K562 (cell line): ENCODE data around the gene CCDC97. TPM values are rescaled to one million over a fixed set of nuclear protein-coding genes. Genes with fewer than 3 reads are reported as not detected.

Experiments used
- ATAC-seq: fragments of 200-7000 bp; cut with Tn5 transposase; 3 replicates; pipeline ENCODE4 v1.9.1; 2020; ENCODE audit warnings: moderate library complexity
- BruUV-seq: library from RNA; stranded (reverse); fragments of 400-500 nt; replicated peaks from 2 replicates; lab custom pipeline; 2021; lab: Mats Ljungman, UMichigan
- CTCF ChIA-PET: fragments of 300-600 bp; formaldehyde crosslinking; extraction: SDS; loops from one replicate; lab custom pipeline; 2021; ENCODE audit warnings: low intra/inter-chr PET ratio; lab: Yijun Ruan, JAX
- POLR2A ChIA-PET: fragments of 300-600, 350-650 bp; sonication (Branson Sonifier 250); formaldehyde crosslinking; extraction: SDS; loops from one replicate; lab custom pipeline; 2021; ENCODE audit warnings: antibody characterized with exemption, inconsistent platforms; lab: Yijun Ruan, JAX
- DNase-seq, 4 experiments: peaks; one replicate each; pipeline versions ENCODE4 v3.0.0 to v3.0.0-alpha.2; 2011 to 2018; ENCODE audit warnings: low spot score in 3 of 4, mixed read lengths in 3 of 4; ENCODE audit errors: extremely low read depth in 1 of 4
- FAIRE-seq: peaks from 2 replicates; lab custom pipeline; 2011; peaks lifted over from hg19 to GRCh38; lab: Jason Lieb, UNC
- H2AFZ ChIP-seq: 2 replicates; pipeline ENCODE4 v1.6.0; 2011; ENCODE audit warnings: low read depth, low read length, control low read depth, inconsistent platforms
- H3K27ac ChIP-seq: fragments of 200-600 bp; 3 replicates; pipeline ENCODE4 v1.8.0; 2011; ENCODE audit warnings: low read depth, mild to moderate bottlenecking, control low read depth, inconsistent platforms, low read length, moderate library complexity, mixed read lengths; ENCODE audit errors: extremely low read depth
- H3K27me3 ChIP-seq, 2 experiments: fragments of 300-600 bp in 1 of 2; 2 replicates in 1 of 2; 3 replicates in 1 of 2; pipeline versions ENCODE4 v1.6.0 to v1.8.0; 2011; ENCODE audit warnings: inconsistent platforms in 2 of 2, low read length in 2 of 2, mild to moderate bottlenecking in 1 of 2, mixed read lengths in 1 of 2, moderate library complexity in 1 of 2; ENCODE audit not compliant: control insufficient read depth in 2 of 2, insufficient read depth in 2 of 2
- H3K36me3 ChIP-seq: fragments of 300-600 bp; 3 replicates; pipeline ENCODE4 v1.8.0; 2011; ENCODE audit warnings: mild to moderate bottlenecking, low read length, inconsistent platforms; ENCODE audit not compliant: control insufficient read depth, insufficient read depth
- H3K4me1 ChIP-seq, 2 experiments: fragments of 200-600 bp in 1 of 2; replicated peaks in 1 of 2; 2 replicates in 1 of 2; 3 replicates in 1 of 2; pipeline versions ENCODE4 v1.5.1 to v1.8.0; 2011; ENCODE audit warnings: inconsistent platforms in 2 of 2, low read length in 2 of 2, mild to moderate bottlenecking in 1 of 2, mixed read lengths in 1 of 2, moderate library complexity in 1 of 2; ENCODE audit not compliant: control insufficient read depth in 2 of 2, insufficient read depth in 2 of 2
- H3K4me2 ChIP-seq: 2 replicates; pipeline ENCODE4 v1.6.1; 2011; ENCODE audit warnings: low read length, control low read depth, inconsistent platforms, mixed read lengths; ENCODE audit not compliant: insufficient read depth
- H3K4me3 ChIP-seq: fragments of 200-600 bp; sonication (generic), shearing (Covaris generic); 2 replicates; pipeline ENCODE4 v1.5.1; 2016; ENCODE audit warnings: control low read depth, inconsistent platforms
- H3K79me2 ChIP-seq: fragments of 200-600 bp; 3 replicates; pipeline ENCODE4 v1.8.0; 2011; ENCODE audit warnings: low read length, inconsistent platforms; ENCODE audit not compliant: control insufficient read depth, insufficient read depth
- H3K9ac ChIP-seq, 2 experiments: 2 replicates each; pipeline versions ENCODE4 v1.6.0 to v1.6.1; 2011; ENCODE audit warnings: low read depth in 2 of 2, low read length in 2 of 2, control low read depth in 1 of 2, inconsistent platforms in 1 of 2, mild to moderate bottlenecking in 1 of 2, mixed read lengths in 1 of 2; ENCODE audit not compliant: insufficient read depth in 1 of 2
- H3K9me1 ChIP-seq: one replicate; pipeline ENCODE4 v1.6.0; 2011; ENCODE audit warnings: inconsistent platforms, mild to moderate bottlenecking, low read length, moderate library complexity; ENCODE audit not compliant: control insufficient read depth, insufficient read depth
- H3K9me3 ChIP-seq: replicated peaks from 2 replicates; pipeline ENCODE4 v1.5.1; 2011; ENCODE audit warnings: low read depth, low read length, inconsistent platforms; ENCODE audit not compliant: control insufficient read depth, insufficient read depth
- H4K20me1 ChIP-seq: replicated peaks from 2 replicates; pipeline ENCODE4 v1.6.1; 2011; ENCODE audit warnings: low read length, inconsistent platforms, mixed read lengths; ENCODE audit not compliant: control insufficient read depth, insufficient read depth
- FOXP1 ChIP-seq: sonication (generic); formaldehyde crosslinking; IDR thresholded peaks from 2 replicates; pipeline ENCODE4 v1.8.0; 2022; ENCODE audit warnings: mild to moderate bottlenecking, missing genetic modification reagents
- HDAC2 ChIP-seq: fragments of 450-650 bp; IDR thresholded peaks from 2 replicates; pipeline ENCODE4 v1.6.1; 2016; ENCODE audit warnings: mild to moderate bottlenecking
- HMGN3 ChIP-seq: IDR thresholded peaks from 2 replicates; pipeline ENCODE4 v1.6.1; 2011; ENCODE audit warnings: borderline replicate concordance, low read depth, mild to moderate bottlenecking, mixed read lengths, low read length; ENCODE audit not compliant: insufficient read length; ENCODE audit errors: extremely low read depth
- MAFF ChIP-seq: IDR thresholded peaks from 2 replicates; pipeline ENCODE4 v1.6.1; 2012; ENCODE audit warnings: low read length, improper control_type of control experiment
- POLR2G ChIP-seq: fragments of 200-400 bp; formaldehyde crosslinking; IDR thresholded peaks from 2 replicates; pipeline ENCODE4 v1.6.1; 2017; ENCODE audit warnings: low read depth, mild to moderate bottlenecking, antibody characterized with exemption, low read length, moderate library complexity
- RBFOX2 ChIP-seq: fragments of 200-400 bp; formaldehyde crosslinking; IDR thresholded peaks from 2 replicates; pipeline ENCODE4 v1.6.1; 2017; ENCODE audit warnings: low read depth, mild to moderate bottlenecking, low read length, moderate library complexity
- ZNF134 ChIP-seq: fragments of 250-450 bp; sonication (Bioruptor Pico); conservative IDR thresholded peaks from 2 replicates; pipeline ENCODE4 v1.4.0; 2020
- WGBS: fragments of 100-300 bp; shearing (Covaris generic); methylation state at CpG from one replicate; pipeline ENCODE4 v1.1.6; 2016; ENCODE audit warnings: low coverage, mixed read lengths; ENCODE audit not compliant: insufficient coverage; ENCODE audit errors: missing lambda C conversion rate; 5-methylcytosine and 5-hydroxymethylcytosine counted together
- in situ Hi-C: fragments of 300-500 bp; cut with MboI; formaldehyde crosslinking; loops from 4 replicates; pipeline ENCODE4 v1.15.0; 2018; ENCODE audit warnings: inconsistent platforms, mixed read lengths
- intact Hi-C: fragments of 100-400 bp; cut with micrococcal nuclease; formaldehyde crosslinking; loops from 2 replicates; pipeline ENCODE4 v1.14.2; 2022
- polyA plus RNA-seq, 8 experiments: library from polyadenylated mRNA; depleted of rRNA in 4 of 8; stranded (reverse) in 5 of 8; unstranded in 3 of 8; fragments of >200 nt; fragmentation: Nextera tagmentation in 2 of 8; fragmentation: Illumina TruSeq in 1 of 8; extraction: Ambion mirVana in 2 of 8; extraction: Trizol in 1 of 8; gene quantifications; 2 replicates each; pipeline versions ENCODE4 v1.2.1 to v1.2.3, GENCODE V29; 2011 to 2014; ENCODE audit warnings: inconsistent platforms in 1 of 8, missing spikeins in 1 of 8
- total RNA-seq, 7 experiments: library from RNA; depleted of rRNA in 6 of 7; stranded (reverse); fragments of >200 nt in 6 of 7; fragmentation: Illumina TruSeq in 2 of 7; extraction: Trizol in 2 of 7; gene quantifications; 2 replicates each; pipeline versions ENCODE4 v1.2.1 to v1.2.3, GENCODE V29; 2011 to 2021; ENCODE audit warnings: low replicate concordance in 1 of 7
- TF ChIP-seq, protein P1 (sequence below), 3 experiments: fragments of 200-800 bp in 1 of 3; fragments of 250-450 bp in 1 of 3; fragments of 450-650 bp in 1 of 3; sonication (Bioruptor Pico) in 1 of 3; sonication (Bioruptor generic) in 1 of 3; formaldehyde crosslinking in 1 of 3; IDR thresholded peaks; 2 replicates each; pipeline versions ENCODE4 v1.6.1 to v1.8.0; 2016 to 2022; ENCODE audit warnings: mild to moderate bottlenecking in 2 of 3, missing genetic modification characterization in 2 of 3, missing compliant biosample characterization in 1 of 3, moderate library complexity in 1 of 3

The CCDC97 gene
- total and polyA plus RNA-seq, 9 of the 15 experiments (the other 6 are each of a cell fraction or from before 2014, with no cell fraction given) = 0.60 to 16.5 (median 7.0) TPM

DNA sequence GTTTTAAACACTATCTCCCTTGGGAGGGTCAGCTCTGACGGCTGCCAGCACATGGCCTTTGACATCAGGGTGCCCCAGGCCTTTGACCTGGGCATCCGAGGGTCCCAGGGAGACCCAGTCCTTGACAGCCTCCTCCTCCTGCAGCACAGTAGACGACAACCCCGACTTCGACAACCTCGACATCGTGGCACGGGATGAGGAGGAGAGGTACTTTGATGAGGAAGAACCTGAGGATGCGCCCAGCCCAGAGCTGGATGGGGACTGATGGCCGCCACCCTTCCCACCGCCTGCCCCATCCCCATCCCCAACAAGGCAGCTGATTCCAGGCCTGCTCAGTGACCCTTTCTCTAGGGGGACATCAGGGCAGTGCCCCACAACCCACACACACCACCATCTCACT is 12.5 kb downstream of the CCDC97 start:
- ATAC-seq = no peak
- Histone ChIP-seq H3K9me1 (peaks cover 9% of the 10 kb centered on the region), H4K20me1 (peaks cover 6% of the 10 kb centered on the region; the same call in 1 of the 2 replicates), H3K4me1 (peaks cover 55 to 68% of the 10 kb centered on the region in 2 experiments), H3K4me2 (peak overlapping the region; percentile 74), H3K9ac (peak overlapping the region; percentile 73 to 92; a peak in 3 of 4 replicates)
- POLR2A ChIA-PET = interaction anchor here (0.6 to 1.2 kb wide), 3 partner anchors 12 to 1183 kb away, joined by 3 to 7 read pairs (median 3); partner anchors contain the start of gene CCDC97
- TF ChIP-seq, protein P1, sequence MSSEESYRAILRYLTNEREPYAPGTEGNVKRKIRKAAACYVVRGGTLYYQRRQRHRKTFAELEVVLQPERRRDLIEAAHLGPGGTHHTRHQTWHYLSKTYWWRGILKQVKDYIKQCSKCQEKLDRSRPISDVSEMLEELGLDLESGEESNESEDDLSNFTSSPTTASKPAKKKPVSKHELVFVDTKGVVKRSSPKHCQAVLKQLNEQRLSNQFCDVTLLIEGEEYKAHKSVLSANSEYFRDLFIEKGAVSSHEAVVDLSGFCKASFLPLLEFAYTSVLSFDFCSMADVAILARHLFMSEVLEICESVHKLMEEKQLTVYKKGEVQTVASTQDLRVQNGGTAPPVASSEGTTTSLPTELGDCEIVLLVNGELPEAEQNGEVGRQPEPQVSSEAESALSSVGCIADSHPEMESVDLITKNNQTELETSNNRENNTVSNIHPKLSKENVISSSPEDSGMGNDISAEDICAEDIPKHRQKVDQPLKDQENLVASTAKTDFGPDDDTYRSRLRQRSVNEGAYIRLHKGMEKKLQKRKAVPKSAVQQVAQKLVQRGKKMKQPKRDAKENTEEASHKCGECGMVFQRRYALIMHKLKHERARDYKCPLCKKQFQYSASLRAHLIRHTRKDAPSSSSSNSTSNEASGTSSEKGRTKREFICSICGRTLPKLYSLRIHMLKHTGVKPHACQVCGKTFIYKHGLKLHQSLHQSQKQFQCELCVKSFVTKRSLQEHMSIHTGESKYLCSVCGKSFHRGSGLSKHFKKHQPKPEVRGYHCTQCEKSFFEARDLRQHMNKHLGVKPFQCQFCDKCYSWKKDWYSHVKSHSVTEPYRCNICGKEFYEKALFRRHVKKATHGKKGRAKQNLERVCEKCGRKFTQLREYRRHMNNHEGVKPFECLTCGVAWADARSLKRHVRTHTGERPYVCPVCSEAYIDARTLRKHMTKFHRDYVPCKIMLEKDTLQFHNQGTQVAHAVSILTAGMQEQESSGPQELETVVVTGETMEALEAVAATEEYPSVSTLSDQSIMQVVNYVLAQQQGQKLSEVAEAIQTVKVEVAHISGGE (CRISPR knock-in tag; IDR thresholded peaks at IDR 0.05) = 0 out of 6 replicates have a peak, but pooled peaks of 1 of the 3 experiments have one; percentile 12
- TF ChIP-seq ZNF134 (no peak), RBFOX2 (0 out of 2 replicates have a peak, but pooled peaks have one; percentile 2), HMGN3 (no peak), MAFF (no peak), HDAC2 (no peak), FOXP1 (CRISPR knock-in tag) (peak; percentile 51; the same call in 1 of the 2 replicates), POLR2G (peak; percentile 48; the same call in 1 of the 2 replicates)
- TF ChIP-seq, all 486 proteins: peak for 4
- H3K27me3 ChIP-seq = no peaks in the 10 kb centered on the region
- H3K79me2 ChIP-seq = peaks cover 40% of the 10 kb centered on the region
- BruUV-seq = no TSS peak
- no peak overlapping the region for H2AFZ ChIP-seq
- H3K27ac ChIP-seq = peak overlapping the region; percentile 95
- FAIRE-seq = no peak
- peaks cover 80% of the 10 kb centered on the region for H3K36me3 ChIP-seq
- DNase-seq = no peak
- intact Hi-C loops (loop anchor here (5.0 to 10.0 kb wide), 2 partner anchors 115 to 242 kb away; partner anchors contain the start of gene DMAC2), in situ Hi-C loops (loop anchor here (25.0 kb wide), 1 partner anchor 240 kb away; no protein-coding TSS in a partner anchor)
- H3K9me3 ChIP-seq = no peaks in the 10 kb centered on the region
- CTCF ChIA-PET = no interaction called here
- no peak overlapping the region for H3K4me3 ChIP-seq
- WGBS = 74% methylated on average over 5 of the region's 11 CpGs
